Stimulated activated CD4-positive, alpha-beta T cell treated with anti-CD3 and anti-CD28 coated beads, Interleukin-4, amount 100 ng/mL, for 48 hours (primary cell): ENCODE data around the gene LCE2B.

Experiments used
- DNase-seq, 2 donors: peaks; one replicate each; pipeline ENCODE4 v3.0.0-alpha.2; 2020; ENCODE audit warnings: low read depth in 2 of 2

LCE2B gene

GRCh38 chr1:152735648-152736047 is 49.7 kb downstream of the LCE2B start:
- no peak for DNase-seq
